GM18868 (cell line): Measurements from ENCODE around the gene FAM120B.

Source experiments
- ATAC-seq: cut with Tn5 transposase; IDR thresholded peaks from one replicate; pipeline ENCODE4 v1.9.1; 2021; ENCODE audit warnings: mild to moderate bottlenecking, moderate library complexity; ENCODE audit not compliant: unreplicated experiment

FAM120B gene

DNA sequence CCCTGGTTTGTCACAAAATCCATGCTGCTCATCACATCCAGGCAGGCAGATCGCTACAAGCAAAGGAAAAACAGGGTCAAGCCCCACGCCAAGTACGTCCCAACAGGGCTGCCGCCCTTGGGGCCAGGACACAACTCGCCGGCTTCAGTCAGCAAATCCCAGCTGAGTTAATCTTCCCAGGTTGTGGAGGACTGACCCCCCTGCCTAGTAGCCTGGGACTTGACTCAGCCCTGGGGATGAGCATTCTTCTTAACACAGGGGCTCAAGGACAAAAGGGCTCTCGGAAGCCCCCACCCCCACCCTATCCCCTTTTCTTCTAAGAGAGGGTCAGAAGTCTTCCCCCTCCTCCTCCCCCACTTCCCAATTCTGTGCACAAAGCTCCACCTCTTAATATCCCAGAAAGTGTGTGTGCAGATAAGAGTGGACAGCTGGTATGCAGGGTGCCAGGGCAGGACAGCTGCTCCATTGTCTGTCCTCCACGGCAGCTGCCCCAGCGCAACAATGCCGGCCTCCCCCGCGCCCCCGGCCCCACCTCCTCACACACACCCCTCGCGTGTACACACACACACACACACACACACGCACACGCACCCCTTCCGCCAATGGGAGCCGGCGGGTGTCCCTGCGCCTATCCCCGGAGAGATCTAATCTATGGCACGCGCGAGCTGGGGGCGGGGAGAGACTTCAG is 20.2 kb upstream of the FAM120B start:
- ATAC-seq, result no peak

DNA sequence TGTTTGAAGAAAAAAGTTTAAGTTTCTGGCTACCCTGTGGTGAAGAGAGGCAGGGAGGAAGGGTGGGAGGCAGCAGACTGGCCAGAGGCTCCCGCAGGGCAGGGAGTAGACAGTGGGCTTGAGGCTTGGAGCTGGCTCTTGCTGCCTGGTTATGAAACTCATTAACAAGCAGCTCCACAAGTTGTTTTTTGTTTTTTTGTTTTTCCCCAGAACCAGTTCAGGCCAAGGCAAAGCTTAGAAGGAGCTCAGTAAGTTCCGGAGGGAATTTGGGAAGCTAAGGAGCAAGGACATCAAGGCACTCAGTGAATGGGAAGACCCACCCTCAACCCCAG is 19.7 kb upstream of the FAM120B start:
- ATAC-seq, result no peak

DNA sequence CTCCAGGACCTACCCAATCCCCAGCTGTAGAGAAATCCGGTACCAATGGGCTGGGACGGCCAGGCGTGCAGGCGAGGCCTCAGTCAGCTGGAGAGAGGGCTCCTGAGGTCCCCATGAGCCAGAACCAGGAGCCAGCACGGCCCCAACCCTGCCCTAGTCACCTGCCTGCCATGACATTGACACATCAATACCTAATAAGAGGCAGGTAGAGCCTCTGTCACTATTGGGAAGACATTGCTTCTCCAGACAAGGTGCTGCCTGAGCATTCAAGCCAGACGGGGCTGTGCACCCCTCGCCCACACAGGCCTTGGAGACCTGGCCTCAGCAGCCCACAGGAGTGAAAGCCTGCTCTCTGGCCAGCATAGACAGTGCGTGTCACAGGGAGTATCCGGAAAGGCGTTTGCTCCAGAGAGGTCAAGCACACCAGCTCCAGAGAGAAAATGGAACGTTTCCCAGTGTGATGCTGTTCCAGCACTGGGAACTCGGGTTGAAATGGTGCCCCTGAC is 19.1 kb upstream of the FAM120B start:
- ATAC-seq, result no peak

DNA sequence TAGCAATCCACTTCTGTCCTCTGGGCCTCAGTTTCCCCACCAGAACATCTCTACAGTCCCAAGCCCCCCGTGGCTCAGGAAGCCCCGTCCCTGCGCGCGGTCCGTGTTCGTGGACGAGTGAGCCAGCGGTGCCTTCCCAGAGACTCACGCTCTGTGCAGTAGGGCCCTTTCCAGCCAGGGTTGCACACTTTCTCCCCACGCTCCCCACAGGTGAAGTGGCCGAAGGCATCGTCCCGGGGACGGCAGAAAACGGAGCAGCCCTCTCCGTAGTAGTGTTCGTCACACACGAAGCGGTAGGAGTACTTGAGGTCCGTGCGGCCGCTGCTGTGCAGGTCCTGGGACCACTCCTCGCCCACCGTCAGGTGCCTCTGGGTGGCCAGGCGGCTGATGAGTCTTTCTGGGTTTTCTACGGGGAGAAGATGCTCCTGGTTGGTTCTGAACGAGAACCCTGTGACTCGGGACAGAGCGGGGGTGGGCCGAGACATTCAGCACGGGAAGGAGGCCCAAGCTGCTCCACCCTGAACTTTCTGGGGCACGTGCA is 18.4 kb upstream of the FAM120B start:
- ATAC-seq, result no peak

DNA sequence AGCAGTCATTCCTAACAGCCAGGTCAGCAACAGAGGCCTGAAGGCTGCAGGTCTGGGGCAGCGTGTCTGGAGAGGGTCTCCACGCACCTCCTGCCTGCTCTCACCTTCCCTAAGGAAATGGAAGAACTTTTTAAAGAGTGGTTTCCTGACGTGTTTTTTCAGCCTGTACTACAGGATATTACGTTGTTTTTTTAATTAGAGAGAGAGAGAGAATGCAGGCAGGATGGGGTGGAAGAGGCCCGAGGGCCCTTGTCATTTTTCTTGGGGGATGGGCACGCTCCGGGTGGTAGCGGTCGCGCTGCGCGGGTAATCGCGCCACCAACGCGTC is 17.7 kb upstream of the FAM120B start:
- ATAC-seq, result no peak

DNA sequence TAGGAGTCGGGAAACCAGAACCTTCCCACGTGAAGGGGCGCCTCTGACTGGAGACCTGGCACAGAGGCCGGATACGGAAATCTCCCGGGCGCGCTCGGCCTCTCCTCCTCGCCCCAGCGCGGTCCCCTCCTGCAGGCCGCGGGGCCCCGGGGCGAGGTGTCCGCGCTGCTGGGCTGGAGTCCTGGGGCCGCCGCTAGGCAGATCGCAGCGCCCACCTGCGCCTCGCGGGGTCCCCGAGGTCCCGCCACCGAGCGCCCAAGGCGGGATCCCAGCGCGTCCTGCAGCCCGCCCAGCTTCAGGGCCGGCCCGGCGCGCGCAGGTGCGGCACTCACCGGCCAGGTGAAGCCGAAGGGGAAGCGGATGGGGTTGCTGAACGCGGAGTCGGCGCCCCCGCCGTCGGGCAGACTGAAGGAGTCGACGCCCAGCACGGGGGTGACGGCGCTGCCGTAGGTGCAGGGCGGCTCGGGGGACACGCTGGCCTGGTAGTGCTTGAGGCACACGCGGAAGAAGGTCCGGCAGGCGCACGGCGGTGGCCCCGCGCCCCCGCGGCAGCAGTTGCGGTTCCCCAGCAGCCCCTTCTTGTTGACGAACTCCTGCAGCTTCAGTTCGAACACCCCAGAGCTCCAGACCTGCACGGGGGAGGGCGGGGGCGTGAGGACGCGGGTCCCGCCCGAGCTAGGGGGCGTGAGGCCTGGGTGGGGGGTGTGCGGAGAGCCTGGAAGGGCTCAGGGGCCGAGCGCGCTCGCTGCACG is 17.2 kb upstream of the FAM120B start:
- ATAC-seq, result no peak

DNA sequence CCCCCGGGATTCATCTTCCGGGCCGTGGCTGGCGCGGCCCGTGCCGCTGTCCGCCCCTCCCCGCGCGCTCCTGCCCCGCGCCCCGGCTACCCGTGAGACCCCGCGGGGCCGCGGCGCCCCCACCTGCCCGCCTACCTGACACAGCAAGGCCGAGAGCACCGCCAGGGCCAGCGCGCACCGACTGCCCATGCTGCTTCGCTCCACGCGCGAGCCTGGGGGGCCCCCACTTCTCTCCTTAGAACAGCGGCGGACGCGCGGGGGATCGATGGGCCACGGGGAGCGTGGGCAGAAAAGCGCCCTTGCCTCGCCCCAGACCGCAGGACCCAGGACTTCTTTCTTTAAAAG is 16.6 kb upstream of the FAM120B start:
- no peak for ATAC-seq

DNA sequence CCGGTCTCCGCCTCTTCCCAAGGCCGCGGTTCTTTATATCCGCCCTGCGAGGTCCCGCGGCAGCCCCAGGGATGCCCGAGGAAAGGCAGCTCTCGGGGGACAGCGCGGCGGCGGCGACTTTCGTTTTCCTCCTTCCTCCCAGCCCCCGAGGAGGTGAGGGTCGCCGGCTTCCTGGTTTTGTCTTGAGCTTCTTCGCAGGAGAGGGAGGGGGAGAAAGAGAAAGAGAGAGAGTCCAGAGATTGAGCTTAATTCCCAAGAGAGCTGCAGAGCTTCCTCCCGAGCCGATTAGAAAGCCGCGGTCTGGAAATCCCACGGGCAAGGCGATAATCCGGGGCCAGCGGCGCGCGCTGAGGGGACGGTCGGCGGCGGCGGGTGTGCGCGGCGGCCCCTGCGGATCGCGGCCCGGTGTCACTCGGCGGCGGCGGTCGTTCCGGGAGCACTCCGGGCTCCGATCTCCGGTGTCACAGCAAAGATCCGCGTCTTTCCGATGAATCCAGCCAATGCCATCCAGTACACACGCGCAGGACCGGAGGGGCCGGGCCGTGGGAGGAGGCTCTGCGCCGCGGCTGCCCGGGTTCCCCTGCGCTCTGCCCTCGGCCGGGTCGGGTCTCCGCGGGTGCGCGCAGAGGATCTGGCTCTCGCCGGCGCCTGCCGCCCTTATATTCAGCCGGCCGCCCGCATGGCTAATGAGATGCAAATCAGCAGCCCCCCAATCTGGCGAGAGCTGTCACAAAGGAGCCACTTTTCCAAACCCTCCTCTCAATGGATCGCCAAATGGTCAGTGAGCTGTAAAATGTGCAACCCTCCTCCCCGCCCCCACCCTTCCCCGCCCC is 16.0 kb upstream of the FAM120B start, which contains the start of gene DLL1:
TSS of gene DLL1 (minus strand) at position 783 of the 833 bp plus-strand sequence. CDS start 939 bp downstream, outside the sequence.
- ATAC-seq, result no peak

DNA sequence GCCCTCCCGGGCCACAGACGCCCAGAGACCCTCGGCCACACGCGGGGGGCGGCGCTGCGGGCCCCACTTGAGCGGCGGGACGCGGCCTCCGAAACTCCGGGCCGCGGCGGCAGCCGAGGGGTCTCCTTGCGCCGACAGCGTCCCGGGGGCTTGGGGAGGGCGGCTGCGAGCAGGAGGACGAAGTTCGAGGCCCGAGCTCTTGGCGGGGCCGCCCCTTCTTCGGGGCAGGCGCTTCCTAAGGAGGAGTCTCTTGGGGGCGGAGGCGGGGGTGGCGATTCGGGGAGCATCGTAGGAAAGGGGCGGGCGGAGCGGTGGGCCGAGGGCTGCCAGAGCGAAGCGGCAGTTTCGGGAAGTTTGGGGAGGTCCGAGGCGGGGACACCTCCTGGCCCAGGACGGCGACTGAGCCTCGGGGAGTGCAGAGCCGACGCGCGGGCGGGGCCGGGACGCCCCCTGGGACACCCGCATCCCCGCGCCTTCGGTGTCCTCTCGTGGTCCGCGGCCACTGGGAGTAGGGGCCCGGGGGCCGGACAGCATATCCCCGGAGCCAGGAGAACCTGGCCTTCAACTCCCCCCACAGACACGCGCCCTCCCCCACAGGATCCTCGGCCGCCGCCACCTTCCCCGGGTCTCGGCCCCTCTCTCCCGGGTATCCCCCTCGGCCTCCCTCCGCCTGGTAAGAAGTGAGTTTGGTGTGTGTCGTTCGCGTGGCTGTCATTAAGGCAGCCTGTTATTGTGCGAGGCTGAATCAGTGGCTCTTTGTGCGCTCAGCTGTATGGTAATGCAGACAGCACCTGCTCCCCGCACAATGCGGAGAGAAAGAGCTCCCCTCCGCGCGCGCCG is 15.1 kb upstream of the FAM120B start:
- ATAC-seq, result peak; percentile 39

DNA sequence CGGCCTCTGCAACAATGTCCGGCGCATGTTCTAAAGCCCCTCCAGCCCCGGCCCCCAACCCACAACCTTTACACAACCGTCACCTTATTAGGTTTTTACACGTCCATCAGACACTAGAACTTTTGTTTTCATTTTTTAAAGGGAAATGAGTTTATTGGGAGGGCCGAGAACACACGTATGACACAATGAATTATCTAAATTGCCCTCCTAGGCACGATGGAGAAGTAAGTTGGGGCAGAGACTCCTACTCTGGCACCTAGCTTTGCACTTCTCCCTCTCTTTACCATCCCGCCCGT is 14.5 kb upstream of the FAM120B start:
- ATAC-seq, result no peak

DNA sequence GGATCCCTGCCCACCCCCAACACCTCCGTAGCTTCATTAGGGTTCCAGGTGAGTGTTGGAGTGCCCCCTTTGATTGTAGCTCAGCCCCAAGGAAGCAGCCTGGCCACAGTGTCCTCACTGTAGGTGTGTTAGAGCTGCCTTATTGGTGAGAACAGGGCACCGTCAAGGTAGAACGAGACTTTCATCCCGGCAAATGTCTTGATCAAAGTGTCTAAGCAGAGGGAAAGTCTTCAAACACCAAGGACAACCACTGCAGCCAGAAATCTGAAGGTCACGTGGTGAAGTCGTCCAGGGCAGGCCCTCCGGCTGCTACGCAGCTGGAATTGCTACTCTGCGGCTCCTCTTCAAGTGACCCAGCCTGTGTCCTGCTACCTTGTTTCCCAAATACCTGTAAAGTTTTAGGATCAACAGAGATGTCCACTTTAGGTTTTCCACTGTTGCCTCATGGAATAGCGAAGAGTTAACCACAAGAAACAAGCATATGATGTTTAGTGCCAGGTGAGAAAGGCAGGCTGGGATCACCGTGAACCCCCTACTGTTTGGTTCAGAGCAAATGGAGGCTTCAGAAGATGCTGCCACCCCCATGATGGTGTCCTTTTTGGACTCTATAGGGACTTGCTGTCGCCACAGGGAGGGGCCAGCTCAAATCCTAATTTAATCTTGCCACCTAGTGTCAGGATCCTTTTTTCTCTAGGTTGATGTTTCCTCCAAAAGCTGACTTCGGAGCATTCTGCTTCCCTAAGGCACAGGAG is 14.0 kb upstream of the FAM120B start:
- ATAC-seq, result no peak

DNA sequence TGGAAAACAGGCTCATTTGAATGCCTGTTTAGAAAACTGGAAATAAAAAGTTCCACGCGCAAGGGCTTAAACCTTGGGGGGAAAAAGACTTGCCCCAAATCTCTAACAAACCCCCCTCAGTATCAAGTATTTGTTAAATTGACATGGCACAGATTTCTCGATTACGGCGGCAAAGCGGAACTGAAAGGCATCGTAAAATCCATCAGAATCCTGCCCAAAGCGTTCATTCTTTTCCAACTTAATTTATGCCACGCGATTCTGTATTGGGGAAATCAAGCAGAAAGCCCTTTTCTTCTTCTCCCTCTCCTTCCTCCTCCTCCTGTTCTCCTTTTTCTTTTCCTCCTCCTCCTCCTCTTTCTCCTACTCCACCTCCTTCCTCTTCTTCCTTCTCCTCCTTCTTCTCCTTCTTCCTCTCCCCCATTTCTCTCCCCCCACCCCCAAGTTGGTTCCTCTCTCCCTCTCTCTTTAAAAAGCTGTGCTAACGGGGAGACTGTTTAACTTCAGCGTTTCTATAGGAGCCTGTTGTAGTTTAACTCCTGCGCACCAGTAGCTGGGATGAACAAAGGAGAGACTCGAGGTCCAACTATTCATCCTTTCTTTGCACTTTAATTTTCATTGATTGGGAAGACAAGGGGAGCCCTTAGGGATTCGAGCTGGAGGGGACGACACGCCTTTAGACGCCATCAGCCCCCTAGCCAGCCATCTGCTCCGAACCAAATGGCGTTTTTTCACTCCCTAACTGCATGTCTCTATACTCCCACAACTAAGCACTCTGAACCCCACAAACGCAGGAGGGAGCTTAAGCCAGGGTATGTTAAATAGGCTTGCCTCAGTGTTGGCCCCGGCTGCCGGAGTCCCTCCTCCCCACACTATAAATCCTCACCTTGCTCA is 13.0 kb upstream of the FAM120B start:
- no peak for ATAC-seq

DNA sequence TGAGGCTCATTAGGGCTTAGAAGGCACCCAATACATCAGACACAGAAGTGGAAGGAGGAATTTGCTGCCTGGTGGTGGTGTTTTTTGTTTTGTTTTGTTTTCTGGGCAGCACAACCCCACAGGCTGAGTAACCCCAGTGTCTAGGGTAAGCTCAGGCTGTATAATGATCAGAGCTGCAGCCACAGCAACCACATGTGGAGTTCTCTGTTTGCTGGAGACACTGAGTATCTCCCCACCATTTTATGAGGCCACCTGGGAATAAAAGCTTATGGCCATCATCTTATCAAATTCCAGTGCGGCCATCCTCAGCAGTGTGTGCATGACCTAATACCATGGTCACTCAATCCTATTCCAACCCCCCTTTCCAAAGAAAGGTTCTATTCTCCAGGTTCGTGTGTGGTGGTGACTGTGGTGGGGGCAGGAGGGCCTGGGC is 12.2 kb upstream of the FAM120B start:
- ATAC-seq, result no peak

DNA sequence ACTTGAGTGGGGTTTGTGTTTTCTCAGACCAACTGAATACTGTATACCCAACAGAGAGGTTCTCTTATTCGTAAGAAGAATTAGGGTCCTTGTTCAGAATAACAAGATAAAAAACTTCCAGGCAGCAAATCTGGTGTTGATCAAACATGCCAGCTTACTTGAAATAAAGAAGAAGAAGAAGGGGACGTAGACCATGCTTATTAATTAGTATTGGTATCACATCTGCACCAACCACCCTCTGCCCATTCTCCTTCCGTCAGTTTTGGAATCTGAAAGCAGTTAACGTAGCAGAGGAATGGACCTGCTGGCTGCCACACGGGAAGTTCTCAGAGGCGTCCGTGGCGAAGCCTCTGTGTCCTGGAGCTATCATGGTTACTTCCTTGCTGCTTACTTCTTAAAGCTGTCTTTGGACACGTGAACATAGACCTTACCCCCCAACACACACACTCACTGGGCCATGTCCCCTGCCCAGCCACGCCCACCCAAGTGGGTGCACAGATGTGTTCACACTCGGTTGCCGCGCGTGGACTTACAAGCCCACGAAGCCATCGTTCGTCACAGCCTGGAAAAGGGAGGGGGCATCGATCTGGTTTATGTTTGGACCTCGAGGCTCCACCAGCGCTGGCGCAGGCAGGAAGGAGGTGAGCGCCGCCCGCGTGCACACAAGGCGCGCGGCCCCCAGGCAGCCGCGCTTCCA is 11.6 kb upstream of the FAM120B start:
- ATAC-seq, result no peak

DNA sequence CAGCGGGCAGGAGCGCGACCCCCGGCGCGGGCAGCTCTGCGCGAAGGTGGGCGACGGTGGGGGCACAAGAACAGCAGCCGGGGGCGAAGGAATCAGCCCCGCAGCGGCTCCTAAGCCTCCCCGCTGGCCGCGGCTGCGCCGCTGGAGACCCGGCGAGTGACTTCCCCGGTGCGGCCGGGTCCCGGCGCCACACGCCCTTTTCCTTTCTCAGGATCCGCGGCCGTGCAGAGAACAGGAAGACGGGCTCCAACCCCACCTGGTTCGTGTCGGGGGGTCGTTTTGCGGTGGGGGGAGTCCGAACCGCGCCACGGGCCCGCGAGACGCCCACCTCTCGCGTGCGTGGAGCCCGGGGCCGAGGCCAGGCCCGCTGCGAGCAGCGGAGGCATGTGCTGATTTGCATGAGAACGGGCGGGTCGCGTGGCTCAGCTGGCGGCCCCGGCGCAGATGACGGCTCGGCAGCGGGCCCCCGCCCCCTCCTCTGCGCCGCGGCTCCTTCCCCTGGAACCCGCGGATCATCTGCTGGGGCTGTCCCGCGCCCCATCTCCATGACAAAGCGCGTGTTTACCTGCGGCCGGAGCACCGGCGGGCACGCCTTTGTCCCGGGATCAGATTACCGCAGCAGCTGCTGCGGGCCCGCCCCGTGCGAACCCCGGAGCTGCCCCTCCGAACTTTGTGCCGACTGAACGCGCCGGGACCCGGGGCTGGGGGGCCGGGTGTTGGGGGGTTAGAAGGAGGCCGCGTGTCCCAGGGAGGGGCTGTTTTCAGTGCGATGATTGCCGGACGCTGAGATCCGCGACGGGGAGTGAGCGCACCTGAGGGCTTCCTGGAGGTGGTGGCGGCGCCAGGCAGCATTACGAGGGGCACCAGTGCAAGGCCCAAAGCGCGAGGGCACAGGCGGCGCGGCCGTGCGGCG is 10.8 kb upstream of the FAM120B start:
- peak; percentile 38 for ATAC-seq

DNA sequence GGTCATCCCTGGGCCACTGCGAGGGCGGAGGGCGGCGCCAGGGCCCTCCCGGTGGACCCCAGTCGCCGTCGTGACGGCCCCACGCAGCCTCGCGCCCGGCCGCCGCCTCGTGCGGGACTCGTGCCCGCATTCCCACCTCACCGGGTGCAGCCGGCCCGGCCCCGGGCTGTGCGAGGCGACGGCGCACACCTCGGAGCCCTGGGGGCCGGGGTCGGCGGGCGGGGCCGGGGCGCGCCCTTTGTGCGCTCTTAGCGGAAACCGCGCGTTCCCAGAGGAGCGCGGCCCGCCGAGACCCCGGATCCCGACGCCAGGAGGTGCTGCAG is 10.2 kb upstream of the FAM120B start:
- ATAC-seq, result no peak

DNA sequence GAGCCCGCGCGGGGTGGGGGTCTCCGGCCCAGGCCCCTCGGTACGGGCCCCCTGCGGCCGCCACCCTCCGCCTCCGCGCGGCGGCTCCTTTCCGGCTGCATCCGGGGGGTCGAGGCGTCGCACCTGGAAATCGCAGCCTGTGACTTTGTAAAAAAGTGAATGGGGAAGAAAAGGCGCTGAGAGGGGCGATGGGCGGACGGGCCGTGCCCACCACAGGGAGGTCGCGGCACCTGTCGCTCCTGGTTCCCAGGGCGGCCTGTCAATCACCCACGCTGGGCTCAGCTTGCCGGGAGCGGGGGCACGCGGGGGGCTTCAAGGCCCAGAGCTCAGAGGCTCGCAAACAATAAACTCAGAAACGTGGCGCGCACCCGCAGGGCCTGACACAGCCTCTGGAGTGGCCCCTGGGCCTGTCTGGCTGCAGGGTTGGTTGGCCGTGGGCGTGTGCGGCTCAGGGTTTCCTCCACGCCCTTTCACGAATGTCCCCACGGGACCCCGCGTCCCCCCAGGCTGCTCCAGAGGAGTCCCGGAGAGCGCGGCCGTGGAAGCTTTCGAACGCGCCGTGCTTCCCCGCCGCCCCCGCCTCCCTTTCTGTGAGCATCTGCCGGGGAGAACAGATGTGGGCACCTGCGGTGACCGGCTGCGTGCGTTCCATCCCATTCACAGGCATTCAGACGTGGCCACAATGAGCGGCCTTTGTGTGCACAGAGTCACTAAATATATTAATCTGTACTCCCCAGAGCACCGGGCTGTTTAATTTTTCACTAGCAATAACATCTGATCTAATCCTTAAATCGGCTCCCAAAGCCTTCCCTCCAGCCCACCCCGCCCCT is 9.6 kb upstream of the FAM120B start:
- ATAC-seq, result no peak
